Stimulated activated CD4-positive, alpha-beta T cell treated with anti-CD3 and anti-CD28 coated beads, Interleukin-15, amount 100 ng/mL, for 1 hour (primary cell): ENCODE results near the gene NCOA3.
"Not testable (repeated sequence)": the region's sequence is repeated elsewhere in the genome, so short reads cannot be mapped to it uniquely, and the experiment has no call there.

Source experiments
- DNase-seq, 2 donors: peaks; one replicate each; pipeline ENCODE4 v3.0.0-alpha.2; 2020; ENCODE audit warnings: low read depth in 1 of 2, low spot score in 1 of 2

Gene NCOA3

GRCh38 chr20:47535994-47536393 is 34.3 kb downstream of the NCOA3 start:
- no peak for DNase-seq

GRCh38 chr20:47540443-47541354 is 39.0 kb downstream of the NCOA3 start:
- DNase-seq = no peak

- DNase-seq = no peak
Observed at GRCh38 chr20:47541355-47541922, 39.8 kb downstream of the NCOA3 start.

- DNase-seq = no peak
Observed at GRCh38 chr20:47543006-47543431, 41.3 kb downstream of the NCOA3 start.

- DNase-seq = no peak
Observed at GRCh38 chr20:47544240-47544639, 42.6 kb downstream of the NCOA3 start.

GRCh38 chr20:47544852-47545251 is 43.2 kb downstream of the NCOA3 start:
- no peak for DNase-seq

GRCh38 chr20:47545499-47545898 is 43.8 kb downstream of the NCOA3 start:
- DNase-seq = no peak

- DNase-seq = no peak
Observed at GRCh38 chr20:47546184-47547033, 44.7 kb downstream of the NCOA3 start.

GRCh38 chr20:47547034-47547387 is 45.3 kb downstream of the NCOA3 start:
- DNase-seq = no peak

GRCh38 chr20:47549671-47550070 is 48.0 kb downstream of the NCOA3 start:
- no peak for DNase-seq

- DNase-seq = no peak
Observed at GRCh38 chr20:47551222-47551621, 49.5 kb downstream of the NCOA3 start.

- no peak for DNase-seq
Observed at GRCh38 chr20:47551841-47552240, 50.2 kb downstream of the NCOA3 start.

GRCh38 chr20:47552996-47553395 is 51.3 kb downstream of the NCOA3 start:
- no peak for DNase-seq

- not testable (repeated sequence) for DNase-seq
Observed at GRCh38 chr20:47553594-47554235, 52.0 kb downstream of the NCOA3 start.

GRCh38 chr20:47554283-47554682 is 52.6 kb downstream of the NCOA3 start:
- DNase-seq = not testable (repeated sequence)

GRCh38 chr20:47557218-47557617 is 55.5 kb downstream of the NCOA3 start:
- DNase-seq = no peak

GRCh38 chr20:47557791-47558190 is 56.1 kb downstream of the NCOA3 start:
- DNase-seq = no peak

GRCh38 chr20:47558295-47559066 is 56.8 kb downstream of the NCOA3 start:
- DNase-seq = no peak

- no peak for DNase-seq
Observed at GRCh38 chr20:47559141-47559540, 57.5 kb downstream of the NCOA3 start.

- DNase-seq = no peak
Observed at GRCh38 chr20:47561180-47561579, 59.5 kb downstream of the NCOA3 start.
